Cardiac muscle cell (in vitro differentiated cells and primary cell): Measurements from ENCODE around the gene ASB16. TPM values are rescaled to one million over a fixed set of nuclear protein-coding genes. Genes with fewer than 3 reads are reported as not detected.
A peak's percentile ranks its signal among the peaks of the same experiment; 100 is the strongest.

Source experiments
- DNase-seq, 2 donors: peaks; one replicate each; pipeline versions ENCODE4 v3.0.0 to v3.0.0-alpha.2; 2010 to 2017; ENCODE audit warnings: low read depth in 1 of 2, low spot score in 1 of 2
- H3K27ac ChIP-seq: fragments of 200-600 bp; sonication (generic); 2 replicates; pipeline ENCODE4 v1.5.1; 2016
- H3K27me3 ChIP-seq: fragments of 200-600 bp; sonication (generic); 2 replicates; pipeline ENCODE4 v1.6.0; 2016; ENCODE audit warnings: control low read depth
- H3K36me3 ChIP-seq: fragments of 200-600 bp; sonication (generic); 2 replicates; pipeline ENCODE4 v1.5.1; 2016; ENCODE audit warnings: control low read depth
- H3K4me1 ChIP-seq: fragments of 200-600 bp; sonication (generic); 2 replicates; pipeline ENCODE4 v1.8.1; 2017; ENCODE audit warnings: low read depth, mild to moderate bottlenecking, mixed run types
- H3K4me3 ChIP-seq: fragments of 200-600 bp; sonication (generic); 2 replicates; pipeline ENCODE4 v1.5.1; 2016; ENCODE audit warnings: mild to moderate bottlenecking
- H3K9me3 ChIP-seq: fragments of 200-600 bp; sonication (generic); 2 replicates; pipeline ENCODE4 v1.5.1; 2017; ENCODE audit warnings: low read depth, mild to moderate bottlenecking, control low read depth
- CTCF ChIP-seq: IDR thresholded peaks from 2 replicates; pipeline ENCODE4 v1.5.1; 2012; ENCODE audit warnings: low read depth, mild to moderate bottlenecking, low read length
- polyA plus RNA-seq: library from polyadenylated mRNA; unstranded; fragments of >200 nt; fragmentation: Nextera tagmentation; extraction: Ambion mirVana; gene quantifications from 2 replicates; pipeline ENCODE4 v1.2.1, GENCODE V29; 2016
- total RNA-seq: library from RNA; depleted of rRNA; stranded (reverse); fragments of >200 nt; gene quantifications from 2 replicates; pipeline ENCODE4 v1.2.3, GENCODE V29; 2016

Gene ASB16
- total and polyA plus RNA-seq, 2 experiments from 2014 or later: 5.5 to 6.4 TPM

GRCh38 chr17:44207319-44207718 lies 36.8 kb downstream of the ASB16 start:
- H3K27ac ChIP-seq: no peak overlapping the region
- no peaks in the 10 kb centered on the region for H3K9me3 ChIP-seq
- no peak overlapping the region for H3K4me3 ChIP-seq
- H3K27me3 ChIP-seq: no peaks in the 10 kb centered on the region
- TF ChIP-seq CTCF: no peak
- H3K36me3 ChIP-seq: peaks cover 19% of the 10 kb centered on the region
- no peaks in the 10 kb centered on the region for H3K4me1 ChIP-seq
- DNase-seq: no peak

DNA sequence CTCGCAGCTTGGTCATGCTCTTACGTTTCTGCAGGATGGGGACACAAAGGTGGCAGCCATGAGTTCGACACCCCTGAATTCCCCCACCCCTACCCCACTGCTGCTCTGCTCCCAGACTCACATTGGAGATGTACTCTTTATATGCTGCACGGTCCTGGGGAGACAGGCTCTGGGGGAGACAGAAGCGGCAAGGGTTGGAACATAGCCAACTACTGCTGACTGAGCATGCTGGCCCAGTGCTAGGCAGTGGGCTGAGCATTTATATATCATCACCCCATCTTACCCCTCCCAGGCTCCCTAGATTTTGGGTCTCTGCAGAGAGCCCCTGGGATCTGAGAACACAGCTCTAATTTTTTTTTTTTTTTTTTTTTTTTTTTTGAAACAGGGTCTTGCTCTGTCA lies 37.2 kb downstream of the ASB16 start:
- H3K4me1 ChIP-seq: no peaks in the 10 kb centered on the region
- H3K4me3 ChIP-seq: no peak overlapping the region
- no peak overlapping the region for H3K27ac ChIP-seq
- H3K27me3 ChIP-seq: no peaks in the 10 kb centered on the region
- no peak for TF ChIP-seq CTCF
- H3K36me3 ChIP-seq: peaks cover 19% of the 10 kb centered on the region
- no peak for DNase-seq
- no peaks in the 10 kb centered on the region for H3K9me3 ChIP-seq

DNA sequence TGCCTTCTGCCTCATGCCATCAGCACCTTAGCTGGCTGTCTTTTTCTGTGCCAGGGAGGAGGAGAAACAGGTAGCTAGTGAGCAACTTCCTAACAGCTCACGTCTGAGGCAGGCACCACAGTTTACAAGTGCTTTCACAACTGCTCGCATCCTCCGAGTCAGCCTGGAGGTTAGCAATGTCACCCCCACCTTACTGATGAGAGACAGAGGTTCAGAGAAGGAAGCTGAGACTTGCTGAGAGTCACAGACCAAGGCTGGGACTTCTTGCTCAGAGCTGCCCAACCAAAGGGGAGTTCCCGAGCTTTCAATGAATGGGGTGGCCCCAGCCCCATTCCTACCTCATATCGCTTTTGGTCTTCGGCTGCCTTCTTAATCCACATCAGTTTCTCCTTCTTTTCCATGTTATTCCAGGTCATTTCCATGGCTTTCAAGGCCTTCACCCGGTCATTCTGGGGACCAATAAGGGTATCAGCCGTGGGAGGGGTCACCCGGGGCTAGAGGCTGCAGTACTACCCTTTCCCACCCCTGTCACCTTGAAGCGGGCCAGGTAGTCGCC lies 39.4 kb downstream of the ASB16 start:
- no peaks in the 10 kb centered on the region for H3K27me3 ChIP-seq
- TF ChIP-seq CTCF: no peak
- H3K9me3 ChIP-seq: no peaks in the 10 kb centered on the region
- H3K36me3 ChIP-seq: peaks cover 29% of the 10 kb centered on the region
- no peak overlapping the region for H3K27ac ChIP-seq
- no peak for DNase-seq
- no peaks in the 10 kb centered on the region for H3K4me1 ChIP-seq
- no peak overlapping the region for H3K4me3 ChIP-seq

DNA sequence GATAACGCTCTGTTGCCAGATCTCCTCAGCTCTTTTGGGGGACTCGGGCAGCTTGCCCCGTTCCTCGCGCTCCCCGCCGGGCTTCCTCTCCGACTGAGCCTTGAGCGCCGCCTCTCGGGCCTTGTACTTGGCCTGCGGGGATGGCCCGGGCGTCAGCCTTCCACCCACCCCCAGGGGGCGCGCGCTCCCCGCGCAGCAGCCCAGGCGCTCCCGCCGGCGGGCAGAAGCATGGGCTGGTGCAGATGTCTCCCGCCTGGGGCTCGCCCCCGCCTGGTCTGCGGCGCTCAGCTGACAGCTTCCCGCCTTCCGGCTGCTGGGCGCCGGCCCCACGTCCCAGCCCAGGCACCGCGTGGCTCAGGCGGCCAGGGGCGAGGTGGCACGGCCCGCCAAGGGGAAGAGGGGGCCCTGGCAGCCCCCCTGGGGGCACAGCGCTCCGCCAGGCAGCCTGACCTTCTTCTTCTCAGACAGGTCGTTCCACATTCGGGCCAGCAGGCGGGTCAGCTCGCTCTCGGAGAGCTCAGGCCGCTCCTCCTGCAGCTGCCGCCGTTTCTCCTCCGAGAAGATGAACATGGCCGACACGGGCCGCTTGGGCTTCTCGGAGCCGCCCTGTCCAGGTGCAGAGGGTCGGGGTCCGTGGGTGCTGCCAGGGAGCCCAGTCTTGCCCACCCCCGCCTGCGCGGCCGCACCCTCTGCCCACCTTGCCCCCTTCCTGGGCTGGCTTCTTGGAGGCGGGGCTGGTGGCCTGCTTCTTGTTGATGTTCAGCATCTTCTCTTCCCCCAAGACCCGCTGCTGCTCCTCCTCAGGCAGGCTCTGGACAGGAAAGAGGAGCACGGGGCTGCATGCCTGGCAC lies 40.1 kb downstream of the ASB16 start:
- Histone ChIP-seq H3K4me1 (no peaks in the 10 kb centered on the region), H3K36me3 (peaks cover 36% of the 10 kb centered on the region), H3K27ac (peak overlapping the region; percentile 26), H3K4me3 (no peak overlapping the region), H3K27me3 (no peaks in the 10 kb centered on the region), H3K9me3 (no peaks in the 10 kb centered on the region)
- DNase-seq: peak; percentile 88 to 93
- TF ChIP-seq CTCF: peak; percentile 98

DNA sequence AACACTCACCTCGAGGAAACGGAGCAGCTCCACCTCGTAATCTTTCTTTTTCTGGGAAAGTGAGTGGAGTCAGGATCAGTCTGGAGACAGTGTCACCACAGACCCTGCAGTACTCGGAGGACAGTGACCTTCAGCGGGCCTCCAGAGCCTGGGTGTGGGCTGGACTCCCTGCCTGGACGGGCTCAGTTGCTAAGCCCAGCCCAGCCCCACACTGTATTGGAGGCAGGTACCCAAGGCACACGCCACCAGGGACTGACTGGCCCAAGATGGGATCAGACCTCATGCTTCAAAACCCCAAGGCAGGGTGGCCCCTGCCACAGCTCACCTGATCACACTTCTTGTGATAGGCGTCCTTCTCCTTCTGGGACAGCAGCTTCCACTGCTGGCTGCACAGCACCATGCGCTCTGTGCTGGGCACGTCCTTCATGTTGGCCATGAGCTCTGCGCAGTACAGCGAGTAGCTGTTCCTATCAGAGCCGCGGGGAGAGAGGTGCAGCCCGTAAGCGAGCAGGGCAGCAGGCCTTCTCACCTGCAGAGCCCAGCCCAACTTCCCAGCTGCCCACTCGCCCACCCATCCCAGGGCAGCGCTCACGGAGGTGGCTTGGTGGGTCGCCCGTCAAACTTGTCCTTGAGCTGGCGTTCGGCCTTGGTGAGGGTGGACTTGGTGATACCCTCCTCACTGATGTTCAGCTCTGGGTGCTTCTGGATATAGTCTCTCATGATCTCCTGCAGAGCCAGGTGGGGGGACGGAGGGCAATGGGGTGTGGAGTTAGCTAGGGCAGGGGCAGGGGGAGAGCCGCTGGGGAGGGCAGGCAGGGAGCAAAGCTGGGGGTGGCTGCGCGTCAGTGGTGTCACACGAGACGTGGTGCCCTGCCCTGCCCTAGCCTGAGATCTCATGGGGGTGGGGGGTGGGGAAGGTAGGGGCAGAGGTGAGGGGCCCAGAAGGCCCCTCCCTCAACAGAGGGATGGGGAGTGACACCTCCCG lies 41.1 kb downstream of the ASB16 start:
- H3K9me3 ChIP-seq: no peaks in the 10 kb centered on the region
- H3K4me1 ChIP-seq: no peaks in the 10 kb centered on the region
- no peak overlapping the region for H3K27ac ChIP-seq
- H3K4me3 ChIP-seq: no peak overlapping the region
- no peak for TF ChIP-seq CTCF
- no peak for DNase-seq
- H3K36me3 ChIP-seq: peaks cover 44% of the 10 kb centered on the region
- H3K27me3 ChIP-seq: no peaks in the 10 kb centered on the region
